B cell (primary cell): Measurements from ENCODE around the gene LSG1. TPM values are rescaled to one million over a fixed set of nuclear protein-coding genes. Genes with fewer than 3 reads are reported as not detected.
A peak's percentile ranks its signal among the peaks of the same experiment; 100 is the strongest.

Experiments used
- ATAC-seq: fragments of 200-7000 bp; cut with Tn5 transposase; one replicate; pipeline ENCODE4 v1.10.0; 2021; ENCODE audit warnings: low read depth, mild to moderate bottlenecking, moderate number of reproducible peaks, moderate library complexity
- CTCF ChIA-PET: fragments of 350-600 bp; sonication (Branson Sonifier 250); formaldehyde crosslinking; loops from one replicate; lab custom pipeline; 2021; ENCODE audit warnings: antibody characterized with exemption, inconsistent platforms; lab: Charles Lee
- POLR2A ChIA-PET: fragments of 350-600 bp; sonication (Branson Sonifier 250); formaldehyde crosslinking; loops from one replicate; lab custom pipeline; 2021; ENCODE audit warnings: antibody characterized with exemption; lab: Charles Lee
- DNase-seq: peaks from one replicate; pipeline ENCODE4 v3.0.0; 2013
- H2AFZ ChIP-seq: 2 replicates; pipeline ENCODE4 v1.6.1; 2012; ENCODE audit warnings: mild to moderate bottlenecking, low read depth, low read length; ENCODE audit not compliant: insufficient read depth, poor library complexity, severe bottlenecking
- H3K27ac ChIP-seq, 2 donors: 1 replicate in 1 of 2; 2 replicates in 1 of 2; pipeline ENCODE4 v1.5.1; 2012 to 2013; ENCODE audit warnings: low read length in 2 of 2, mild to moderate bottlenecking in 2 of 2, moderate library complexity in 1 of 2
- H3K27me3 ChIP-seq, 4 experiments: fragments of 200-600 bp in 1 of 4; sonication (generic) in 1 of 4; replicated peaks in 1 of 4; 1 replicate in 2 of 4; 2 replicates in 2 of 4; pipeline versions ENCODE4 v1.6.1 to v1.7.0; 2013 to 2016; ENCODE audit warnings: low read length in 3 of 4, mild to moderate bottlenecking in 2 of 4, mixed read lengths in 1 of 4, moderate library complexity in 1 of 4; ENCODE audit not compliant: insufficient read depth in 4 of 4, control insufficient read depth in 3 of 4; ENCODE audit errors: control extremely low read depth in 1 of 4
- H3K36me3 ChIP-seq, 2 experiments: replicated peaks in 1 of 2; 1 replicate in 1 of 2; 2 replicates in 1 of 2; pipeline versions ENCODE4 v1.6.1 to v1.7.1; 2013; ENCODE audit warnings: low read length in 1 of 2; ENCODE audit not compliant: insufficient read depth in 2 of 2, control insufficient read depth in 1 of 2; ENCODE audit errors: control extremely low read depth in 1 of 2, extremely low read depth in 1 of 2
- H3K4me1 ChIP-seq, 2 donors: fragments of 200-600 bp in 1 of 2; sonication (generic) in 1 of 2; 1 replicate in 1 of 2; 2 replicates in 1 of 2; pipeline versions ENCODE4 v1.5.1 to v1.6.1; 2013 to 2017; ENCODE audit warnings: low read length in 2 of 2; ENCODE audit not compliant: control insufficient read depth in 2 of 2, insufficient read depth in 2 of 2
- H3K4me2 ChIP-seq: replicated peaks from 2 replicates; pipeline ENCODE3; 2012; ENCODE audit warnings: mild to moderate bottlenecking, low read depth, low read length; ENCODE audit not compliant: poor library complexity, severe bottlenecking
- H3K4me3 ChIP-seq, 5 experiments: fragments of 200-600 bp in 1 of 5; sonication (generic) in 1 of 5; 1 replicate in 3 of 5; 2 replicates in 2 of 5; pipeline versions ENCODE4 v1.5.1 to v1.7.0; 2011 to 2016; ENCODE audit warnings: low read length in 4 of 5, mild to moderate bottlenecking in 4 of 5, low read depth in 2 of 5, control low read depth in 1 of 5, moderate library complexity in 1 of 5; ENCODE audit not compliant: insufficient read depth in 1 of 5; ENCODE audit errors: control extremely low read depth in 1 of 5, extremely low read depth in 1 of 5
- H3K79me2 ChIP-seq: fragments of 200-600 bp; sonication (generic); one replicate; pipeline ENCODE4 v1.6.0; 2016; ENCODE audit warnings: low read length; ENCODE audit not compliant: control insufficient read depth, insufficient read depth
- H3K9ac ChIP-seq: fragments of 200-600 bp; sonication (generic); 2 replicates; pipeline ENCODE4 v1.6.1; 2017; ENCODE audit warnings: mild to moderate bottlenecking, low read length, moderate library complexity
- H3K9me3 ChIP-seq, 3 donors: one replicate each; pipeline versions ENCODE4 v1.6.1 to v1.7.1; 2013; ENCODE audit warnings: low read length in 2 of 3; ENCODE audit not compliant: control insufficient read depth in 2 of 3, insufficient read depth in 1 of 3; ENCODE audit errors: control extremely low read depth in 1 of 3
- H4K20me1 ChIP-seq: 2 replicates; pipeline ENCODE4 v1.6.0; 2012; ENCODE audit warnings: mild to moderate bottlenecking, low read length; ENCODE audit not compliant: insufficient read depth, control insufficient read depth, poor library complexity, severe bottlenecking
- H3K27ac Mint-ChIP-seq: one replicate; pipeline ENCODE4 v1.8.0; 2021; ENCODE audit warnings: mixed read lengths
- H3K27me3 Mint-ChIP-seq: one replicate; pipeline ENCODE4 v1.8.0; 2021; ENCODE audit warnings: mixed read lengths
- H3K4me1 Mint-ChIP-seq: one replicate; pipeline ENCODE4 v1.8.0; 2021; ENCODE audit warnings: mixed read lengths
- H3K4me3 Mint-ChIP-seq: one replicate; pipeline ENCODE4 v1.8.0; 2021; ENCODE audit warnings: mixed read lengths
- H3K9me3 Mint-ChIP-seq: one replicate; pipeline ENCODE4 v1.8.0; 2022; ENCODE audit warnings: mixed read lengths; ENCODE audit not compliant: insufficient read depth
- EZH2 ChIP-seq: IDR thresholded peaks from 2 replicates; pipeline ENCODE4 v1.6.1; 2012; ENCODE audit warnings: borderline replicate concordance, low read depth, mild to moderate bottlenecking, moderate library complexity, low read length; ENCODE audit not compliant: insufficient read depth, poor library complexity, severe bottlenecking
- WGBS: methylation state at CpG from one replicate; pipeline ENCODE4 v1.1.5; 2013; ENCODE audit warnings: missing lambda C conversion rate; ENCODE audit not compliant: insufficient coverage; 5-methylcytosine and 5-hydroxymethylcytosine counted together
- intact Hi-C: fragments of 100-400 bp; cut with micrococcal nuclease; formaldehyde crosslinking; loops from one replicate; pipeline ENCODE4 v1.10.0; 2022
- polyA plus RNA-seq: library from polyadenylated mRNA; depleted of rRNA; stranded (reverse); fragments of >200 nt; gene quantifications from 2 replicates; pipeline ENCODE4 v1.2.3, GENCODE V29; 2012
- total RNA-seq, 2 donors: library from RNA; stranded (reverse); fragments of 120-200 nt in 1 of 2; gene quantifications; 1 replicate in 1 of 2; 2 replicates in 1 of 2; pipeline versions ENCODE4 v1.2.3 to v1.2.4, GENCODE V29; 2013 to 2022
- TF ChIP-seq, protein P1 (sequence below): fragments of 200-600 bp; IDR thresholded peaks from one replicate; pipeline ENCODE4 v1.8.0; 2022; ENCODE audit warnings: antibody characterized with exemption, mild to moderate bottlenecking

The LSG1 gene
- total and polyA plus RNA-seq, 2 donors (not counting 1 experiment from before 2014, with no cell fraction given): 29.4 to 54.6 TPM

DNA sequence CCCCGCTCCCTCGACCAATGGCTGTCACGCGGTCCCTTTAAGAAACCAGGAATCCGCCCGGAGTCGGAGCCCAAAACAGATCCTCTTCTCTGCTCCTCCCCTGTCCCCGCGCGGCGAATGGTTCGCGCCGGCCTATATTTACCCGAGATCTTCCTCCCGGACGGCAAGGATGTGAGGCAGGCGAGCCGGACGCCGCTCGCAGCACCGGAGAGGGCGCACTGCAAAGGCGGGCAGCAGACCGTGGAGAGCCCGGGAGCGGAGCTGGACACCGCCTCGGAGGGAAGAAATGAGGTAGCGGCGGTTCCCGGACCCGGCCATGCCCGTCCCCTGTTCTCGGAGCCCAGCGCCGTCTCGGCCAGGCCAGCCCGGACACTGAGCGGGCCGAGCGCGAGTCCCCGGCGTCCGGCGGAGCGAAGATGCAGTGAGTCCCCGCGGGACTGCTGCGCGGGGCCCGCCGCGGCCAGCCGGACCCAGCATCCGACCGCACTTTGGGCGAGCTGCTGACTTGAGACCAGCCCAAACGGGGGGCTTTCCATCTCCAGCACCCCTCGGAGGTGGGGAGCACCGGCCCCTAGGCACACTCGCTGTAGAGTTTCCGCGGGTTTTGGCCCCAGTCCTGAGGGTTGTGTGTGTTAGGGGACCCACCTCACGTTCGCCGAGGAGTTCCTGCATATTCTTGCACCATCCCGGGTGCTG lies 13.9 kb upstream of the LSG1 start, which contains the start of gene FAM43A:
Gene FAM43A (plus strand): TSS at position 166 of the 696 bp plus-strand sequence. CDS start 944 bp downstream, outside the sequence.
- H4K20me1 ChIP-seq: peaks cover 26% of the 10 kb centered on the region
- ATAC-seq: peak; percentile 53
- H3K9me3 ChIP-seq: peaks cover 0 to 5% (median 0%) of the 10 kb centered on the region in 3 donors
- peaks cover 0 to 5% of the 10 kb centered on the region in 2 experiments for H3K36me3 ChIP-seq
- H3K4me1 ChIP-seq: peaks cover 39 to 57% of the 10 kb centered on the region in 2 donors
- peak within 1 kb of the TSS; percentile 71 for H2AFZ ChIP-seq
- Mint-ChIP-seq H3K4me3 (peak within 1 kb of the TSS; percentile 95), H3K9me3 (no peaks in the 10 kb centered on the region), H3K27me3 (no peaks in the 10 kb centered on the region), H3K27ac (peak within 1 kb of the TSS; percentile 99), H3K4me1 (peaks cover 67% of the 10 kb centered on the region)
- H3K79me2 ChIP-seq: peaks cover 45% of the 10 kb centered on the region
- TF ChIP-seq, protein P1, sequence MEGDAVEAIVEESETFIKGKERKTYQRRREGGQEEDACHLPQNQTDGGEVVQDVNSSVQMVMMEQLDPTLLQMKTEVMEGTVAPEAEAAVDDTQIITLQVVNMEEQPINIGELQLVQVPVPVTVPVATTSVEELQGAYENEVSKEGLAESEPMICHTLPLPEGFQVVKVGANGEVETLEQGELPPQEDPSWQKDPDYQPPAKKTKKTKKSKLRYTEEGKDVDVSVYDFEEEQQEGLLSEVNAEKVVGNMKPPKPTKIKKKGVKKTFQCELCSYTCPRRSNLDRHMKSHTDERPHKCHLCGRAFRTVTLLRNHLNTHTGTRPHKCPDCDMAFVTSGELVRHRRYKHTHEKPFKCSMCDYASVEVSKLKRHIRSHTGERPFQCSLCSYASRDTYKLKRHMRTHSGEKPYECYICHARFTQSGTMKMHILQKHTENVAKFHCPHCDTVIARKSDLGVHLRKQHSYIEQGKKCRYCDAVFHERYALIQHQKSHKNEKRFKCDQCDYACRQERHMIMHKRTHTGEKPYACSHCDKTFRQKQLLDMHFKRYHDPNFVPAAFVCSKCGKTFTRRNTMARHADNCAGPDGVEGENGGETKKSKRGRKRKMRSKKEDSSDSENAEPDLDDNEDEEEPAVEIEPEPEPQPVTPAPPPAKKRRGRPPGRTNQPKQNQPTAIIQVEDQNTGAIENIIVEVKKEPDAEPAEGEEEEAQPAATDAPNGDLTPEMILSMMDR: no peak
- no peak for TF ChIP-seq EZH2
- peak; percentile 91 for DNase-seq
- H3K9ac ChIP-seq: peak within 1 kb of the TSS; percentile 81
- peak within 1 kb of the TSS; percentile 67 to 90 (median 82) for H3K4me3 ChIP-seq
- H3K27me3 ChIP-seq: no peaks in the 10 kb centered on the region
- ChIA-PET POLR2A (interaction anchor here (0.6 to 4.7 kb wide), 15 partner anchors 14 to 584 kb away, joined by 3 to 51 read pairs (median 6); partner anchors contain the start of gene LSG1), CTCF (interaction anchor here (1.1 to 13.4 kb wide), 12 partner anchors 15 to 585 kb away, joined by 3 to 231 read pairs (median 12); partner anchors contain the start of genes LSG1 and XXYLT1)
- intact Hi-C loops: loop anchor here (1.0 to 10.0 kb wide), 4 partner anchors 189 to 856 kb away; partner anchors contain the start of gene PPP1R2
- peak within 1 kb of the TSS; percentile 59 to 79 for H3K27ac ChIP-seq
- under 1% methylated on average over 66 of the region's 70 CpGs for WGBS
- H3K4me2 ChIP-seq: peak within 1 kb of the TSS; percentile 96
